GM12891 (cell line): ENCODE measurements around the gene KLHDC7A.

Experiments used
- DNase-seq: peaks from one replicate; pipeline ENCODE4 v3.0.0; 2011; ENCODE audit warnings: low spot score; ENCODE audit not compliant: insufficient read length
- FAIRE-seq: peaks from 2 replicates; lab custom pipeline; 2011; peaks lifted over from hg19 to GRCh38; lab: Jason Lieb, UNC
- PAX5 ChIP-seq: IDR thresholded peaks from 2 replicates; pipeline ENCODE4 v1.6.1; 2011; ENCODE audit warnings: low read length, moderate library complexity, mild to moderate bottlenecking; ENCODE audit not compliant: insufficient read depth, severe bottlenecking
- POLR2A ChIP-seq: IDR thresholded peaks from 2 replicates; pipeline ENCODE4 v1.6.1; 2011; ENCODE audit warnings: low read depth, low read length, control low read depth
- POLR2AphosphoS5 ChIP-seq: IDR thresholded peaks from 2 replicates; pipeline ENCODE4 v1.6.1; 2011; ENCODE audit warnings: low read depth, low read length, control low read depth
- POU2F2 ChIP-seq: IDR thresholded peaks from 2 replicates; pipeline ENCODE4 v1.6.1; 2011; ENCODE audit warnings: low read depth, mild to moderate bottlenecking, control low read depth, low read length, moderate library complexity
- SPI1 ChIP-seq: IDR thresholded peaks from 2 replicates; pipeline ENCODE4 v1.6.1; 2011; ENCODE audit warnings: low read depth, low read length, control low read depth
- TAF1 ChIP-seq: IDR thresholded peaks from 2 replicates; pipeline ENCODE4 v1.6.1; 2011; ENCODE audit warnings: low read depth, low read length, control low read depth

The KLHDC7A gene

DNA sequence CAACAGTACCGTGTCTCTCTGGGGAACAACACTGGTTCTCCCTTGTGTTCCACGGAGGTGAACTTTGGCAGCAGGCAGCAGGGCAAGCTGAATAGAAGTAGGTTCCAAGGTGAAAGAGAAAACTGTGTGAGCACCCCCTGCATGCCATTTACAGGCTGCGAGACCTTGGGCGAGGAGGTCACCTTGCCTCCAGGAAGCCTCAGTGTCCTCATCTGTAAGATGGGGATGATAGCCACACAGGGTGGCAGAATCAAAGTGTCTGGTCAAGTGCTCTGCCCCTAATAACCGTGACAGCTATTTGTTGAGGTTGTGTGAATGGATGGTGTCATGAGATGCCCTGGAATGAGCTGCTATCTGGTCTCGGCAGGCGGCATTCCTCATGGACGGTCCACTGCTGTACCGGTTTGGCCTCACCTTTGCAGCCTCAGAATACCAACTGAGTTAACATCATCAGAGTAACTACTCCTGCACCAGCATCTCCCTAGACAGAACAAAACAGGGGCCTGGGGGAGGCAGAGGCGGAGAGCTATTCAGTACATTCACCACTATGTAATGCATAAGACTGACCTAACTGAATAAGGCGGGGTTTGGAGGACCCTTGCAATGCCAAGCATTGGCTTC lies 7.4 kb upstream of the KLHDC7A start:
- FAIRE-seq (no peak), DNase-seq (no peak)
- TF ChIP-seq POLR2AphosphoS5 (no peak), PAX5 (no peak), SPI1 (no peak), TAF1 (no peak), POLR2A (no peak), POU2F2 (no peak)

DNA sequence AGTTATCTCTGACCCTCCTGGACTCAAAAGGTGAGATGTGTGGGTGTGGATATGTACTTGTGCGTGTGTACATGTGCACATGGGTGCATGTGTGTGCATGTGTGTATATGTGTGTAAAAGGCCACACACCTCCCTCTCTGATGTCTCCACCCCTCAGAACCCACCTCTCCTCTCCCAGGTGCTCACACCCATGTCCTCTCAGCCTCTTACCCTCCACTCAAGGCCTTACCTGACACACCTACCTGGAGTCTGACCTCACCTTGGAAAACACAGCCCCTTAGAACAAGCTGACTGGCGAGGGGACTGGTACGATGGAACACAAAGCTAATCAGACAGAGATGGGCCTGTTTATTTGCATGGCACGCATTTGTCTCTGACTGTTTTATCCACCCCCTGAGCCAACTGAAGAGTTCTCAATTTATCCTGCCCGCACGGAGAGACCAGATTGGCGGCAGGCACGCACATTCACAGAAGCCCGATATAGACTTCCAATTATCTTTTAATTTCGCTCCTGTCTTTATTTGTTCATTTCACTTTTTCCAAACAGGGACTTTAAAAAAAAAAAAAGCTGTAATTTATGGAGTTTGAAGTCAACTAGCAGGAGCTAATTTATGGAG lies 6.1 kb upstream of the KLHDC7A start:
- no peak for FAIRE-seq

DNA sequence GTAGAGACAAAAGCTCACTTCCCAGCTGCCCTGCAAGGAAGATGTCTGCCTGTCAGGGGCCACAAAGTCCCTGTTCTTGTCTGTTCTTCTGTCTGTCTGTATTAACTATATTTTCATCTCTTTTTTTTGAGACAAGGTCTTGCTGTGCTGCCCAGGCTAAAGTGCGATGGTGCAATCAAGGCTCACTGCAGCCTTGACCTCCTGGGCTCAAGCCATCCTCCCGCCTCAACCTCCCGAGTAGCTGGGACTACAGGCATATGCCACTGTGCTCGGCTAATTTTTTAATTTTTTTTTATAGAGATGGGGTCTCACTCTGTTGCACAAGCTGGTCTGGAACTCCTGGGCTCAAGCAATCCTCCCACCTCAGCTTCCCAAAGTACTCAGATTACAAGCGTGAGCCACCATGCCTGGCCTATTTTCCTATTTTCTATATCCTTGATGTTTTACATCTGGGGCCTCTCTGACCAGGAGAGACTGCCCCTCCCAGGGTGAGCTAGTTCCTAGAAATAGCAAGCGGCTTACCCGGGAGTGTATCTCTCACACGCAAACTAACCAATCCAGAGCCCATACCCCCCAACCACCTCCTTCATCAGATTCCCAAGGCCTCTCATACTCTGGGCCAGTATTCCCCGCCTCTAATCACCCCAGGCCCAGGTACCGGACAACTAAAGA lies 5.4 kb upstream of the KLHDC7A start:
- DNase-seq: no peak
- TF ChIP-seq POLR2A (no peak), SPI1 (no peak), POU2F2 (no peak), POLR2AphosphoS5 (no peak), PAX5 (no peak), TAF1 (no peak)
- FAIRE-seq: no peak

More for the DNA sequence above, 6.1 kb upstream of the KLHDC7A start:
- TF ChIP-seq SPI1 (no peak), TAF1 (no peak), POLR2A (no peak), POLR2AphosphoS5 (no peak), PAX5 (no peak), POU2F2 (no peak)
- no peak for DNase-seq

DNA sequence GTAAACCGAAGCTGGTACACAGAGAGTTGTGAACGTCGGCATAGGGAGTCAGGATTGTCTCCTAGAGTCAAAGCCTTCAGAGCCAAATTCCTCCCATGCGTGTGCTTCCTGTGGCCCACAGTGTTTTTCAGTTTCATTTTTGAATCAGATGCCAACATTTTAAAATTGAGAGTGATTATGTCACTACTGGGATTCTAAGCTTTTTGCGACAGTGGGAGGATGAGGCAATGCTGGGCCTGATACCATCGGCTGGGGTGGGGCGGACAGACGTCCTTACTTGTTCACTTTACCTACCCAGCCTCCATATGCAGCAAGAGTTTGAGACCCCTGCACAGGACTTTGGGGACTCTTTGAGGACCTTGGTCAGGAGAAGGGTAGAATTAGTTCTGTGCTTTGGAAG lies 1.3 kb upstream of the KLHDC7A start:
- FAIRE-seq: no peak
- no peak for DNase-seq
- TF ChIP-seq SPI1 (no peak), POLR2A (no peak), POU2F2 (no peak), PAX5 (no peak), TAF1 (no peak), POLR2AphosphoS5 (no peak)

DNA sequence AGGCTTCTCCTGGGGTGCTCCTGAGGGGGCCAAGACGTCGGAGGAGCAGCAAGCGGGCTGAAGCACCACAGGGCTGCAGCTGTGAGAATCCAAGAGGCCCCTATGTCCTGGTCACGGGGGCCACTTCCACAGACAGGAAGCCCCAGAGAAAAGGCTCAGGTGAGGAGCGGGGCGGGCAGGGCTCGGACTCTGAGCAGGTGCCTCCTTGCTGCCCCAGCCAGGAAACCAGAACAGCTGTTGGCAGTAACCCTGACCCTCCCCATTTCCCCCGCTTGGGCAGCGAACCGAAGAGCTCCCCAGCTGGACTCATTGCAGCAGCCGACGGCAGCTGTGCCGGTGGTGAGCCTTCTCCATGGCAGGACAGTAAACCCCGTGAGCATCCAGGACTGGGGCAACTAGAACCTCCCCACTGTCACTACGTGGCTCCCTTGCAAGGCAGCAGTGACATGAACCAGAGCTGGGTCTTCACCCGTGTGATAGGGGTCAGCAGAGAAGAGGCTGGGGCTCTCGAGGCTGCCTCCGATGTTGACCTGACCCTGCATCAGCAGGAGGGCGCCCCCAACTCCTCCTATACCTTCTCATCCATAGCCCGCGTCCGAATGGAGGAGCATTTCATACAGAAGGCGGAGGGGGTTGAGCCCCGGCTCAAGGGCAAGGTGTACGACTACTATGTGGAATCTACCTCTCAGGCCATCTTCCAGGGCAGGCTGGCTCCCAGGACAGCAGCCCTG lies 625 bp downstream of the KLHDC7A start:
- FAIRE-seq (no peak), DNase-seq (no peak)
- TF ChIP-seq POU2F2: no peak
- TF ChIP-seq SPI1: no peak
- no peak for TF ChIP-seq POLR2A
- TF ChIP-seq TAF1: no peak
- TF ChIP-seq PAX5: no peak
- no peak for TF ChIP-seq POLR2AphosphoS5

DNA sequence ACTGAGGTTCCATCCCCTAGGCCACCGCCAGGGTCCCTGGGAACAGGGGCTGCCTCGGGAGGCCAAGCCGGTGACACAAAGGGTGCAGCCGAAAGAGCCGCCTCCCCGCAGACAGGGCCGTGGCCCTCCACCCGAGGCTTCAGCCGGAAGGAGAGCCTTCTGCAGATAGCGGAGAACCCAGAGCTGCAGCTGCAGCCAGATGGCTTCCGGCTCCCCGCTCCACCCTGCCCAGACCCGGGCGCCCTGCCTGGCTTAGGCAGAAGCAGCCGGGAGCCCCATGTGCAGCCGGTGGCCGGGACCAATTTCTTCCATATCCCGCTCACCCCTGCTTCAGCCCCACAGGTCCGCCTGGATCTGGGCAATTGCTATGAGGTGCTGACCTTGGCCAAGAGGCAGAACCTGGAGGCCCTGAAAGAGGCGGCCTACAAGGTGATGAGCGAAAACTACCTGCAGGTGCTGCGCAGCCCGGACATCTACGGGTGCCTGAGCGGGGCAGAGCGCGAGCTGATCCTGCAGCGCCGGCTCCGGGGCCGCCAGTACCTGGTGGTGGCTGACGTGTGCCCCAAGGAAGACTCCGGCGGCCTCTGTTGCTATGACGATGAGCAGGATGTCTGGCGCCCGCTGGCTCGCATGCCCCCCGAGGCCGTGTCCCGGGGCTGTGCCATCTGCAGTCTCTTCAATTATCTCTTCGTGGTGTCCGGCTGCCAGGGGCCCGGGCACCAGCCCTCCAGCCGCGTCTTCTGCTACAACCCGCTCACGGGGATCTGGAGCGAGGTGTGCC lies 1.4 kb downstream of the KLHDC7A start:
- DNase-seq: no peak
- TF ChIP-seq TAF1 (no peak), SPI1 (no peak), POLR2A (no peak), PAX5 (no peak), POLR2AphosphoS5 (no peak), POU2F2 (no peak)
- FAIRE-seq: no peak

DNA sequence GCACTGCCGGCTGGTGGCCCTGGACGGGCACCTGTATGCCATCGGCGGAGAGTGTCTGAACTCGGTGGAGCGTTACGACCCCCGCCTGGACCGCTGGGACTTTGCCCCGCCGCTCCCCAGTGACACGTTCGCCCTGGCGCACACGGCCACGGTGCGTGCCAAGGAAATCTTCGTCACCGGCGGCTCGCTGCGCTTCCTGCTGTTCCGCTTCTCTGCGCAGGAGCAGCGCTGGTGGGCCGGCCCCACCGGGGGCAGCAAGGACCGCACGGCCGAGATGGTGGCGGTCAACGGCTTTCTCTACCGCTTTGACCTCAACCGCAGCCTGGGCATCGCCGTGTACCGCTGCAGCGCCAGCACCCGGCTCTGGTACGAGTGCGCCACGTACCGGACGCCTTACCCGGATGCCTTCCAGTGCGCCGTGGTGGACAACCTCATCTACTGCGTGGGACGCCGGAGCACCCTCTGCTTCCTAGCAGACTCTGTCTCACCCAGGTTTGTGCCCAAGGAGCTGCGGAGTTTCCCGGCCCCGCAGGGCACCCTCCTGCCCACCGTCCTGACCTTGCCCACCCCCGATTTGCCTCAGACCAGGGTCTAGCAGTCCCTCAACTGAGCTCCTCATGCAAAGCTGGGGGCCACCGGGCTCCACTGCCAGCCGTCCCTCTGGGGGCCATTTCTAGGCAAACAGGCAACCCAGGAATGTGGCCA lies 2.1 kb downstream of the KLHDC7A start:
- FAIRE-seq: no peak
- TF ChIP-seq SPI1 (no peak), POU2F2 (no peak), TAF1 (no peak), POLR2A (no peak)
- DNase-seq: no peak

DNA sequence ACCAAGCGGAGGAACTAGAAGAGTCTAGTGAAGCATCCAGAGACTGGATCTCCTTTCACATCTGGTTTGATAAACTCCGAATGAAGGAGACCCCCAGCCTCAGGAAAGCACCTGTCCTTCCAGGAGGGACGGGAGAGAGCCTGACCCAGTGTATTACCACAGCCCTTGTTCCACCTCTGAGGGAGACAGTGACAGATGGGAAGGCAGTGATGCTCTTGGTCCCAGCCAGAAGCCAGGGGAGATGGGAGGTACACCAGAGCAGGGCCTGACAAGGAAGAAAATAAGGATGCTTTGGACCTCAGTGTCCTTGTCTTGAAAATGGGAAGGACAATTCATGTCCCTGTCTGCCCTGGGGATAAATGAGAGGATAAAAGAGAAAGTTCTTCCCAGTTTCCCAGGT lies 3.5 kb downstream of the KLHDC7A start:
- TF ChIP-seq SPI1 (no peak), PAX5 (no peak), POU2F2 (no peak), POLR2AphosphoS5 (no peak), TAF1 (no peak), POLR2A (no peak)
- DNase-seq: no peak
- FAIRE-seq: no peak
